HG02588 (cell line): ENCODE measurements around the gene LRRC66.

Experiments
- ATAC-seq: cut with Tn5 transposase; IDR thresholded peaks from one replicate; pipeline ENCODE4 v1.9.1; 2021; ENCODE audit warnings: mild to moderate bottlenecking, moderate library complexity; ENCODE audit not compliant: unreplicated experiment

Gene LRRC66, protein sequence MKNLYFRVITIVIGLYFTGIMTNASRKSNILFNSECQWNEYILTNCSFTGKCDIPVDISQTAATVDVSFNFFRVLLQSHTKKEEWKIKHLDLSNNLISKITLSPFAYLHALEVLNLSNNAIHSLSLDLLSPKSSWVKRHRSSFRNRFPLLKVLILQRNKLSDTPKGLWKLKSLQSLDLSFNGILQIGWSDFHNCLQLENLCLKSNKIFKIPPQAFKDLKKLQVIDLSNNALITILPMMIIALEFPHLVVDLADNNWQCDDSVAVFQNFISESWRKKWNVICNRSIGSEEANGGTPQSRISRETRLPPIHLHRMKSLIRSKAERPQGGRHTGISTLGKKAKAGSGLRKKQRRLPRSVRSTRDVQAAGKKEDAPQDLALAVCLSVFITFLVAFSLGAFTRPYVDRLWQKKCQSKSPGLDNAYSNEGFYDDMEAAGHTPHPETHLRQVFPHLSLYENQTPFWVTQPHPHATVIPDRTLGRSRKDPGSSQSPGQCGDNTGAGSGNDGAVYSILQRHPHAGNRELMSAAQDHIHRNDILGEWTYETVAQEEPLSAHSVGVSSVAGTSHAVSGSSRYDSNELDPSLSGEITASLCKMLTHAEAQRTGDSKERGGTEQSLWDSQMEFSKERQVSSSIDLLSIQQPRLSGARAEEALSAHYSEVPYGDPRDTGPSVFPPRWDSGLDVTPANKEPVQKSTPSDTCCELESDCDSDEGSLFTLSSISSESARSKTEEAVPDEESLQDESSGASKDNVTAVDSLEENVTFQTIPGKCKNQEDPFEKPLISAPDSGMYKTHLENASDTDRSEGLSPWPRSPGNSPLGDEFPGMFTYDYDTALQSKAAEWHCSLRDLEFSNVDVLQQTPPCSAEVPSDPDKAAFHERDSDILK

GRCh38 chr4:52019936-52020657, at the start of gene LRRC66:
LRRC66 (minus strand) TSS chr4:52020363; CDS start chr4:52017613, 2,750 bp downstream.
- ATAC-seq = no peak

DNA sequence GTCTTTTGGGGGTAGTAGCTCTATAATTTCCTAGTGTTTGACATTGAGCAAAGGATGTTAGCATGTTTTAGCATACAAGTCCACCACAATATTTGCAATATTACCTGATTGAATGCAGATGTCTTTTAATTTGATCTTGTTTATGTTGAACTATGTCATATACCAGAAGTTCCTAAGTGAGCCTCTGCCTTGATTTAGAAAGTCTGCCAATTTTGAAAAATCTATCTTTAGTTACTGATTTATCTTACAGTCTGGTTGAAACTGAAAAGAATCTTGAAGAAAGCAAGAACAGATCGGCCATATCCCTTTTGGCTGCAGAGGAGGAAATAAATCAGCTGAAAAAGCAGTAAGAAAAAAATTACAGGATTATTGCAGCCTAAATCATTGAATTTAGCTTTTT, 49.4 kb upstream of the LRRC66 start:
- ATAC-seq = no peak

DNA sequence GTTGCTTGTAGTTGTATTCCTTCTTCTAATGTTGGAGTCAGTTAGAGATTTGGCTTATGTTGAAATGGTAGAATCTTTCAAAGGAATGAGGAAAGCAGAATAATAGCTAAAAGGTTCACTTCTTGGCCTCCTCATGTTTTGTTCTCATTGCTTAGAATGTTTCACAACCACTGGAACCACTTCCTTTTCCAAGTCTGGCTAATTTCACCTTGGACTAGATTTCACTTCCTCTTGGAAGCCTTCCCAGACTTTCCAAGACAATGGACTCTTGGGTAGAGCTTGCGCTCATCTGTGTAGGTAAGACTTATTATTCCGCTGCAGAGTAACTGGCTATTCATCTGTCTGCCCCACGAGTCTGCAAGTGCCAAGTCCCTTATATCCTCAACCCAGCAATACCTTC, 39.2 kb upstream of the LRRC66 start:
- no peak for ATAC-seq

GRCh38 chr4:52058275-52058674, 38.1 kb upstream of the LRRC66 start:
- ATAC-seq = no peak

DNA sequence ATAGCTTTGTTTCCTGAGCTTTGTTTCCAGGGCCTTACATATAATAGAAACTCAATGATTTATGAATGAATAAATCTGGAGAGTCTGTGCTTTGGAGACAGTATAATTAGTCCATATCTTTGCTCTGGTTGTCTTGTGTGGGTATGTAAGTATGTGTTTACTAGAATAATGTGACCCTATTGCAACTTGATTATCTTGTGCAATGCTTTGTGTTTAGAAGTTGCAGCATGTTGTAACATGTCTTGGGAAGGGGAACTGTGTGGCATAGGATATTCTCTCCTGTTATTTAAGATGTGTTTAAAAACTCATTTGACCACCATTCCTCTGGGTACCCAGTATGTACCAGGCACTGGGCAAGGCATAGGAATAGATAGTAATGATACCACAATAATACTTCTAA, 37.0 kb upstream of the LRRC66 start:
- no peak for ATAC-seq

GRCh38 chr4:52054254-52054653, 34.1 kb upstream of the LRRC66 start:
- ATAC-seq = no peak

DNA sequence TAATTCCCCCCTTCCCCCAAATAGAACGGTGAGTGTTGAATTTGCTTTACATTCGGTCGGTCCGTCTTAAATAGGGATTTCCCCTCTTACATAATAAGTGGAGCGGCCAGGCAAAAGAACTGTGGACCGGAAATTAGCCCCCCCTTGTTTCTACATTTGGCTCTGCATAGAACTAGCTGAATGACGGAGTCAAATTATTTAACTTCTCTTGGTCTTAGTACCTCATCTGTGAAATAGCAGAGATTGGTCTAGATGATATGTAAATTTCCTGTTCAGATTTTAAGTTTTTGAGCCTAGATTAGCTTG, 32.3 kb upstream of the LRRC66 start:
- peak; percentile 57 for ATAC-seq

GRCh38 chr4:52051615-52052474, 31.7 kb upstream of the LRRC66 start:
- ATAC-seq = peak; percentile 67

- ATAC-seq = peak; percentile 51
Observed at GRCh38 chr4:52051213-52051614, 31.1 kb upstream of the LRRC66 start, which contains the start of gene SPATA18. SPATA18 (plus strand) TSS chr4:52051304; CDS start chr4:52051705, 401 bp downstream.

GRCh38 chr4:52049266-52049665, 29.1 kb upstream of the LRRC66 start:
- no peak for ATAC-seq

DNA sequence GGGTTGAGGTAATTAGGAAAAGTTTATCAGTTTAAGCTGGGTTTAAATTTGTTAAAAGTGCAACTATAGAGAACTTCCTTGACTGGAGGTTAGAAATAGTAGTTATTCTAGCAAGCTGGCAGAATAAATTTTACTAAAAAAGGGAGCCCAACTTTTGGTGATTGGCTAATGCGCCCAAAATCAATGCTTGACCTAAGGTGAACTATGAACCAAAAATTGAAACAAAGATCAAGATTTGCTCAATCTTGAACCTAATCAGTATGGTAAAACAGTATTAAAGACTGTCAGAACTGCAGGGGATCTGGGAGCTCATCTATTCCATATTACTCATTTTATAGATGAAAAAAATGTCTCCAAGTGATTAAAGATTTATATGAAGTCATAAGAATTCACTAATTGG, 24.9 kb upstream of the LRRC66 start:
- no peak for ATAC-seq

GRCh38 chr4:52038103-52038912, 18.1 kb upstream of the LRRC66 start, which contains the start of gene SGCB:
SGCB (minus strand) TSS chr4:52038299; CDS start chr4:52038259, 40 bp downstream.
- peak; percentile 94 for ATAC-seq

- peak; percentile 55 for ATAC-seq
Observed at GRCh38 chr4:52037689-52038102, 17.5 kb upstream of the LRRC66 start.

- no peak for ATAC-seq
Observed at GRCh38 chr4:52036886-52037530, 16.8 kb upstream of the LRRC66 start.

DNA sequence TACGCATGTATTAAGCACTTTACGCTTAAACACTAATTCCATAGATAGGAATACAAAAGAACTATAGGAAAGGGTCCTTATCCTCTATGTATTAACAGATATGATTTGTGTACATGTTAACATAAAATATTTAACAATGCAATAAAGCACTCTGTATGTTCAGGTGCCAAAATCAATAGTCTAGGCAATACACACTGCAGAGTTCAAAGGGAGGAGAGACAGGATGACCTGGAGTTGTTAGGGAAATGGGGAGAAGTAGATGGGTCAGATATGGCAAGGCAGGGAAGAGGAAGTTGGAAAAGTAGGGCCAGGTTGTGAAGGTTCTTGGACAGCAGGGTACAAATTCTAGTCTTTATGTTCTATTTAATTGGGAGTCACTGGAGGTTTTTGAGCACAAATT, 15.0 kb upstream of the LRRC66 start:
- no peak for ATAC-seq

GRCh38 chr4:52032005-52032404, 11.8 kb upstream of the LRRC66 start:
- ATAC-seq = no peak

GRCh38 chr4:52028970-52029369, 8.8 kb upstream of the LRRC66 start:
- ATAC-seq = no peak

- no peak for ATAC-seq
Observed at GRCh38 chr4:52017814-52018213, 2.3 kb downstream of the LRRC66 start.

DNA sequence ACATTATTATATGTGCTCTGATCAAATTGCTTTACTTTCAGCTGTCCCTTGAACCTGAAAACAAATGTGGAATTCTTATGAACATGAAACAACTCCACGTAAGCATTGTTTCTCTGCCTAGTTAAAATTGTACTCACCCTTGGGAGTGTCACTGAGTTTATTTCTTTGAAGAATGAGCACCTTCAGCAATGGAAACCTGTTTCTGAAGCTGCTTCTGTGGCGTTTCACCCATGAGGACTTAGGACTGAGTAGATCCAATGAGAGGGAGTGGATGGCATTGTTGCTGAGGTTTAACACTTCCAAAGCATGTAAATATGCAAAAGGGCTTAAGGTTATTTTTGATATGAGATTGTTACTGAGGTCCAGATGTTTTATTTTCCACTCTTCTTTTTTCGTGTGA, 3.2 kb downstream of the LRRC66 start:
- no peak for ATAC-seq
